PC-9 (cell line): ENCODE measurements around the gene PAX7. TPM values are rescaled to one million over a fixed set of nuclear protein-coding genes. Genes with fewer than 3 reads are reported as not detected.

Experiments
- BruUV-seq: library from RNA; stranded (reverse); fragments of 400-500 nt; replicated peaks from 2 replicates; lab custom pipeline; 2021; lab: Mats Ljungman, UMichigan
- CTCF ChIA-PET: fragments of 300-600 bp; sonication (Branson Sonifier 250); formaldehyde crosslinking; loops from one replicate; lab custom pipeline; 2022; ENCODE audit warnings: antibody characterized with exemption; lab: Charles Lee
- POLR2A ChIA-PET: fragments of 300-600 bp; sonication (Branson Sonifier 250); formaldehyde crosslinking; loops from one replicate; lab custom pipeline; 2022; ENCODE audit warnings: antibody characterized with exemption; ENCODE audit not compliant: unreplicated experiment; lab: Charles Lee
- DNase-seq, 2 experiments: peaks; one replicate each; pipeline versions ENCODE4 v3.0.0 to v3.0.0-alpha.2; 2015 to 2022; ENCODE audit warnings: mixed read lengths in 1 of 2
- H2AFZ ChIP-seq: fragments of 200-600 bp; sonication (generic); 2 replicates; pipeline ENCODE4 v1.8.1; 2017; ENCODE audit warnings: antibody characterized with exemption
- H3F3A ChIP-seq: fragments of 200-600 bp; sonication (generic); 2 replicates; pipeline ENCODE4 v1.8.1; 2017; ENCODE audit warnings: antibody characterized with exemption, mild to moderate bottlenecking, low read depth; ENCODE audit not compliant: insufficient read depth
- H3K27ac ChIP-seq: fragments of 200-600 bp; sonication (generic); 2 replicates; pipeline ENCODE4 v1.6.1; 2016; ENCODE audit warnings: mixed run types
- H3K27me3 ChIP-seq: fragments of 200-600 bp; sonication (generic); 2 replicates; pipeline ENCODE4 v1.6.1; 2016; ENCODE audit warnings: low read depth, mixed run types; ENCODE audit not compliant: insufficient read depth
- H3K36me3 ChIP-seq: fragments of 200-600 bp; sonication (generic); 2 replicates; pipeline ENCODE4 v1.6.1; 2016; ENCODE audit warnings: low read depth, mixed run types
- H3K4me1 ChIP-seq: fragments of 200-600 bp; sonication (generic); replicated peaks from 2 replicates; pipeline ENCODE4 v1.6.1; 2016; ENCODE audit warnings: mixed run types; ENCODE audit not compliant: insufficient read depth
- H3K4me2 ChIP-seq: fragments of 200-600 bp; sonication (generic); 2 replicates; pipeline ENCODE4 v1.6.1; 2017; ENCODE audit warnings: mixed run types
- H3K4me3 ChIP-seq: fragments of 200-600 bp; sonication (generic); 2 replicates; pipeline ENCODE4 v1.6.1; 2016; ENCODE audit warnings: mixed run types
- H3K79me2 ChIP-seq: fragments of 200-600 bp; sonication (generic); 2 replicates; pipeline ENCODE4 v1.6.1; 2017; ENCODE audit warnings: low read depth, mixed run types
- H3K9me2 ChIP-seq: fragments of 200-600 bp; sonication (generic); 2 replicates; pipeline ENCODE4 v1.8.1; 2017; ENCODE audit warnings: mild to moderate bottlenecking; ENCODE audit not compliant: insufficient read depth
- H3K9me3 ChIP-seq: fragments of 200-600 bp; sonication (generic); 2 replicates; pipeline ENCODE4 v1.8.1; 2016; ENCODE audit warnings: low read depth; ENCODE audit not compliant: insufficient read depth
- H4K20me1 ChIP-seq: fragments of 200-600 bp; sonication (generic); 2 replicates; pipeline ENCODE4 v1.8.1; 2017; ENCODE audit not compliant: insufficient read depth
- CTCF ChIP-seq: fragments of 200-600 bp; sonication (generic); conservative IDR thresholded peaks from 2 replicates; pipeline ENCODE4 v1.6.1; 2017; ENCODE audit warnings: mixed run types, antibody characterized with exemption, mild to moderate bottlenecking, moderate library complexity
- EZH2 ChIP-seq: fragments of 200-600 bp; sonication (generic); IDR thresholded peaks from 2 replicates; pipeline ENCODE4 v1.8.0; 2017; ENCODE audit warnings: antibody characterized with exemption, low read depth
- intact Hi-C: fragments of 100-400 bp; cut with micrococcal nuclease; formaldehyde crosslinking; loops from one replicate; pipeline ENCODE4 v1.10.0; 2022; ENCODE audit not compliant: unreplicated experiment
- total RNA-seq: library from RNA; stranded (reverse); gene quantifications from 2 replicates; pipeline ENCODE4 v1.2.3, GENCODE V29; 2021

The PAX7 gene
- total RNA-seq, 1 experiment from 2014 or later = not detected

GRCh38 chr1:18635070-18635577, 4.5 kb downstream of the PAX7 start:
- Histone ChIP-seq H3K79me2 (no peaks in the 10 kb centered on the region), H3K27me3 (peaks cover 19% of the 10 kb centered on the region), H3K36me3 (no peaks in the 10 kb centered on the region), H3K27ac (no peak overlapping the region), H3K4me3 (no peak overlapping the region), H3K4me2 (no peak overlapping the region), H3K4me1 (no peaks in the 10 kb centered on the region), H3F3A (no peaks in the 10 kb centered on the region), H2AFZ (no peak overlapping the region), H4K20me1 (no peaks in the 10 kb centered on the region), H3K9me3 (no peaks in the 10 kb centered on the region), H3K9me2 (no peaks in the 10 kb centered on the region)
- no peak for TF ChIP-seq EZH2
- no peak for TF ChIP-seq CTCF
- ChIA-PET POLR2A (no interaction called here), CTCF (no interaction called here)
- BruUV-seq = no TSS peak
- intact Hi-C loops = no loop called here
- no peak for DNase-seq

- intact Hi-C loops = no loop called here
- Histone ChIP-seq H3K9me3 (no peaks in the 10 kb centered on the region), H3K27ac (no peak overlapping the region), H4K20me1 (no peaks in the 10 kb centered on the region), H3F3A (no peaks in the 10 kb centered on the region), H3K4me2 (no peak overlapping the region), H3K27me3 (peaks cover 24% of the 10 kb centered on the region), H3K4me1 (no peaks in the 10 kb centered on the region), H3K79me2 (no peaks in the 10 kb centered on the region), H3K4me3 (no peak overlapping the region), H3K36me3 (no peaks in the 10 kb centered on the region), H3K9me2 (no peaks in the 10 kb centered on the region), H2AFZ (no peak overlapping the region)
- DNase-seq = no peak
- POLR2A ChIA-PET = no interaction called here
- TF ChIP-seq CTCF (no peak), EZH2 (no peak)
- BruUV-seq = no TSS peak
- CTCF ChIA-PET = no interaction called here
These were observed 5.4 kb downstream of the PAX7 start for GRCh38 chr1:18635891-18636595.

GRCh38 chr1:18636596-18637508, 6.2 kb downstream of the PAX7 start:
- intact Hi-C loops = no loop called here
- Histone ChIP-seq H3K27me3 (peaks cover 29% of the 10 kb centered on the region), H3K36me3 (no peaks in the 10 kb centered on the region), H3K4me3 (no peak overlapping the region), H4K20me1 (no peaks in the 10 kb centered on the region), H3K4me1 (no peaks in the 10 kb centered on the region), H3F3A (no peaks in the 10 kb centered on the region), H3K9me3 (no peaks in the 10 kb centered on the region), H3K9me2 (no peaks in the 10 kb centered on the region), H2AFZ (no peak overlapping the region), H3K79me2 (no peaks in the 10 kb centered on the region), H3K27ac (no peak overlapping the region), H3K4me2 (no peak overlapping the region)
- POLR2A ChIA-PET = no interaction called here
- TF ChIP-seq EZH2 = no peak
- CTCF ChIA-PET = no interaction called here
- no TSS peak for BruUV-seq
- no peak for DNase-seq
